Activated CD8-positive, alpha-beta memory T cell treated with anti-CD3 and anti-CD28 coated beads, Interleukin-2, amount 10 ng/mL, durations not matched to agents 7 days and 5 days (primary cell): Measurements from ENCODE around the gene LZTR1. TPM values are rescaled to one million over a fixed set of nuclear protein-coding genes. Genes with fewer than 3 reads are reported as not detected.
"Not testable (repeated sequence)": the region's sequence is repeated elsewhere in the genome, so short reads cannot be mapped to it uniquely, and the experiment has no call there.

Experiments
- ATAC-seq: fragments of 150-1000 bp; cut with Tn5 transposase; one replicate; pipeline ENCODE4 v1.10.0; 2021; ENCODE audit warnings: moderate library complexity
- CTCF ChIA-PET: fragments of 350-600 bp; sonication (Branson Sonifier 250); formaldehyde crosslinking; loops from one replicate; lab custom pipeline; 2021; ENCODE audit warnings: antibody characterized with exemption; lab: Charles Lee
- DNase-seq: peaks from one replicate; pipeline ENCODE4 v3.0.0-alpha.2; 2020
- H3K27ac Mint-ChIP-seq: one replicate; pipeline ENCODE4 v1.8.0; 2021; ENCODE audit warnings: mild to moderate bottlenecking, mixed read lengths
- H3K27me3 Mint-ChIP-seq: one replicate; pipeline ENCODE4 v1.8.0; 2021; ENCODE audit warnings: mixed read lengths
- H3K36me3 Mint-ChIP-seq: one replicate; pipeline ENCODE4 v1.8.0; 2021; ENCODE audit warnings: mild to moderate bottlenecking, mixed read lengths
- H3K4me1 Mint-ChIP-seq: one replicate; pipeline ENCODE4 v1.8.0; 2021; ENCODE audit warnings: mixed read lengths
- H3K4me3 Mint-ChIP-seq: one replicate; pipeline ENCODE4 v1.8.0; 2021; ENCODE audit warnings: mild to moderate bottlenecking, moderate library complexity, mixed read lengths
- H3K9me3 Mint-ChIP-seq: one replicate; pipeline ENCODE4 v1.8.0; 2022; ENCODE audit warnings: low read depth, mixed read lengths
- total RNA-seq, 2 experiments: library from RNA; stranded (reverse); gene quantifications; one replicate each; pipeline ENCODE4 v1.2.3, GENCODE V29; 2021

Gene LZTR1
- total RNA-seq, 2 experiments from 2014 or later: 69.3 to 78.0 TPM

GRCh38 chr22:21030032-21030431 lies 47.9 kb downstream of the LZTR1 start:
- H3K4me3 Mint-ChIP-seq: no peak overlapping the region
- no peak for ATAC-seq
- DNase-seq: no peak
- peaks cover 2% of the 10 kb centered on the region for H3K36me3 Mint-ChIP-seq
- no peak overlapping the region for H3K27ac Mint-ChIP-seq
- peaks cover 27% of the 10 kb centered on the region for H3K4me1 Mint-ChIP-seq
- peaks cover 29% of the 10 kb centered on the region for H3K27me3 Mint-ChIP-seq
- no peaks in the 10 kb centered on the region for H3K9me3 Mint-ChIP-seq
- CTCF ChIA-PET: no interaction called here

GRCh38 chr22:21030621-21031544 lies 48.8 kb downstream of the LZTR1 start:
- H3K9me3 Mint-ChIP-seq: no peaks in the 10 kb centered on the region
- DNase-seq (no peak), ATAC-seq (no peak)
- CTCF ChIA-PET: no interaction called here
- no peak overlapping the region for H3K4me3 Mint-ChIP-seq
- no peaks in the 10 kb centered on the region for H3K36me3 Mint-ChIP-seq
- no peak overlapping the region for H3K27ac Mint-ChIP-seq
- H3K27me3 Mint-ChIP-seq: peaks cover 36% of the 10 kb centered on the region
- peaks cover 18% of the 10 kb centered on the region for H3K4me1 Mint-ChIP-seq

GRCh38 chr22:21031545-21032036 lies 49.5 kb downstream of the LZTR1 start:
- H3K36me3 Mint-ChIP-seq: no peaks in the 10 kb centered on the region

GRCh38 chr22:21032037-21032867 lies 50.2 kb downstream of the LZTR1 start, which contains the start of gene SLC7A4:
Gene SLC7A4 (minus strand): TSS chr22:21032561. CDS start chr22:21031812, 749 bp downstream.
- ATAC-seq: peak; percentile 54

More at GRCh38 chr22:21031545-21032036, 49.5 kb downstream of the LZTR1 start:
- no peaks in the 10 kb centered on the region for H3K9me3 Mint-ChIP-seq
- DNase-seq (no peak), ATAC-seq (no peak)
- H3K4me1 Mint-ChIP-seq: peaks cover 15% of the 10 kb centered on the region
- H3K27ac Mint-ChIP-seq: no peak overlapping the region
- H3K27me3 Mint-ChIP-seq: peaks cover 39% of the 10 kb centered on the region
- CTCF ChIA-PET: no interaction called here
- no peak overlapping the region for H3K4me3 Mint-ChIP-seq

DNA sequence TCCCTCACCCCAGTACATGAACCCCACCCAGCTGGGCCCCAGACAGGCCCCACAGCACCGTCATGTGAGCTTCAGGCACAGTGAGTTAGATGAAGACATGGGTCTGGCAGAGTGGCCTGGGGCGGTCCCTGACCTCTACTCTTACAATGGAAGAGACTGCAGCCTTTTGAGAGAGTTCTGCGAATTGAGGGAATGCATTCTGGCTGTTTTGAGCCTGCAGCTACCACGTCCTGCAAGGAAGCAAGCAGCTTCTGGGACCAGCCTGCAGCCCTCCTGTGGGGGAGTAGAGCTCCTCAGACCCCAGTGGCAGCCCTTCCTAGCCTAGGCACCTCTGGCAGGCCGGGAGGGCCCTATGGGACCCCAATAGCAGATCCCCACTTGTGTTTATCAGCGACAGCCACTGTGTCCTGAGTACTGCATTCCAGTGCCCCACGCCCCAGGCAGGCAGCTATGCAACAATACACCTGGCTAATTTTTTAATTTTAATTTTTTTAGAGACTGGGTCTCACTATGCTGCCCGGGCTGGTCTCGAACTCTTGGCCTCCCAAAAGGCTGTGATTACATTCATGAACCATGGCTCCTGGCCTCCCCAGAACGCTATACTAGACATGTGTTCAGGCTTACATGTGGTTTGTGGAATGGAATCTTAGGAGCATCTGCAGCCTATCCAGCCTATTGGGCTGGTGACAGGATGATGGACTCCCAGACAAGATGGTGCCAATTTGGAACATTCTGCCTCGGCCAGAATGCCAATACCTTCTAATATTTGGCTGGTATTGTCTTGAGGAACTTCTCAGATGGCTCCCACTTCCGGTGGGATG lies 51.0 kb downstream of the LZTR1 start:
- H3K9me3 Mint-ChIP-seq: no peaks in the 10 kb centered on the region
- ATAC-seq (no peak), DNase-seq (no peak)
- CTCF ChIA-PET: no interaction called here
- H3K4me1 Mint-ChIP-seq: peaks cover 15% of the 10 kb centered on the region
- no peak overlapping the region for H3K27ac Mint-ChIP-seq
- H3K36me3 Mint-ChIP-seq: no peaks in the 10 kb centered on the region
- no peak overlapping the region for H3K4me3 Mint-ChIP-seq
- peaks cover 43% of the 10 kb centered on the region for H3K27me3 Mint-ChIP-seq

More at GRCh38 chr22:21032037-21032867, 50.2 kb downstream of the LZTR1 start, which contains the start of gene SLC7A4:
- H3K4me1 Mint-ChIP-seq: peaks cover 15% of the 10 kb centered on the region
- no peak for DNase-seq
- no peak within 1 kb of the TSS for H3K27ac Mint-ChIP-seq
- CTCF ChIA-PET: no interaction called here
- peaks cover 39% of the 10 kb centered on the region for H3K27me3 Mint-ChIP-seq
- H3K36me3 Mint-ChIP-seq: no peaks in the 10 kb centered on the region
- peak within 1 kb of the TSS; percentile 30 for H3K4me3 Mint-ChIP-seq
- H3K9me3 Mint-ChIP-seq: no peaks in the 10 kb centered on the region

DNA sequence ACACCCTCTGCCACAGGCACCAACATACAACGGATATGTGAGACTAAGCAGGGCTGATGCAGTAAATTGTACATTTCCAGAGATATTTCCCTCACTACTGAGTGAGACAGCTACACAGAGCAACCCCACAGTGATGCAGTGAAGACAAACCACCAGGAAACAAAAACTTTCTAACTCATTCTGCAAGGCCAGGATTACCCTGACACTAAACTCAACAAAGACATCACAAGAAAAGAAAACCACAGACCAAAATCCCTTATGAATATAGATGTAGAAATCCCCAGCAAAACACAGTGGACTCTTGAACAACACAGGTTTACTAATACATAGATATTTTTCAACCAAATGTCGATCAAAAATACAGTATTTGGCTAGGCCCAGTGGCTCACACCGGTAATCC lies 51.8 kb downstream of the LZTR1 start:
- H3K27ac Mint-ChIP-seq: no peak overlapping the region
- ATAC-seq (peak; percentile 46), DNase-seq (no peak)
- H3K4me1 Mint-ChIP-seq: peaks cover 15% of the 10 kb centered on the region
- CTCF ChIA-PET: no interaction called here
- H3K9me3 Mint-ChIP-seq: no peaks in the 10 kb centered on the region
- no peak overlapping the region for H3K4me3 Mint-ChIP-seq
- H3K27me3 Mint-ChIP-seq: peaks cover 47% of the 10 kb centered on the region
- H3K36me3 Mint-ChIP-seq: no peaks in the 10 kb centered on the region

DNA sequence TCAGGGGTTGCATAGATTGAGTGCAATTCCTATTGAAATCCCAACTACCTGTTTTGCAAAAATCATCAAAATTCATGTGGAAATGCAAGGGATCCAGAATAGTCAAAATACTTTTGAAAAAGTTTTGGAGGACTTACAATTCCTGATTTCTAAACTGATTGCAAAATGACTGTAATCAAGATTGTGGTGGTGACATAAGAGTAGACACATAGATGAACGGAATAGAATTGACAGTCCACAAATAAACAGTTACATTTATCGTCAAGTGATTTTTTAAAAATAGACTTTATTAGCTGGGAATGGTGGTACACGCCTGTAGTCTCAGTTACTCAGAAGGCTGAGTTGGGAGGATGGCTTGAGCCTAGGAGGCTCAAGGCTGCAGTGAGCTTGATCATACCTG lies 52.9 kb downstream of the LZTR1 start:
- Mint-ChIP-seq H3K9me3 (no peaks in the 10 kb centered on the region), H3K27ac (no peak overlapping the region), H3K4me1 (peaks cover 15% of the 10 kb centered on the region), H3K4me3 (no peak overlapping the region), H3K36me3 (no peaks in the 10 kb centered on the region), H3K27me3 (peaks cover 50% of the 10 kb centered on the region)
- no peak for ATAC-seq
- CTCF ChIA-PET: no interaction called here
- no peak for DNase-seq

GRCh38 chr22:21038405-21038804 lies 56.3 kb downstream of the LZTR1 start:
- no peak overlapping the region for H3K4me3 Mint-ChIP-seq
- H3K9me3 Mint-ChIP-seq: no peaks in the 10 kb centered on the region
- no peak for DNase-seq
- peaks cover 42% of the 10 kb centered on the region for H3K27me3 Mint-ChIP-seq
- H3K36me3 Mint-ChIP-seq: no peaks in the 10 kb centered on the region
- CTCF ChIA-PET: no interaction called here
- no peak for ATAC-seq
- H3K4me1 Mint-ChIP-seq: peaks cover 9% of the 10 kb centered on the region
- no peak overlapping the region for H3K27ac Mint-ChIP-seq

- H3K9me3 Mint-ChIP-seq, ATAC-seq, H3K27ac Mint-ChIP-seq, CTCF ChIA-PET, H3K4me1 Mint-ChIP-seq, H3K36me3 Mint-ChIP-seq, DNase-seq, H3K4me3 Mint-ChIP-seq: not testable (repeated sequence)
- H3K27me3 Mint-ChIP-seq: peaks cover 43% of the 10 kb centered on the region
These were observed 57.1 kb downstream of the LZTR1 start for GRCh38 chr22:21039158-21039557.

- DNase-seq (no peak), ATAC-seq (no peak)
- Mint-ChIP-seq H3K4me3 (no peak overlapping the region), H3K36me3 (no peaks in the 10 kb centered on the region), H3K9me3 (no peaks in the 10 kb centered on the region), H3K27me3 (peaks cover 48% of the 10 kb centered on the region), H3K4me1 (peaks cover 22% of the 10 kb centered on the region), H3K27ac (no peak overlapping the region)
- CTCF ChIA-PET: interaction anchor here (0.8 kb wide), 1 partner anchor 21 kb away, joined by 3 read pairs; no protein-coding TSS in a partner anchor
These were observed 59.8 kb downstream of the LZTR1 start for GRCh38 chr22:21041937-21042336.

DNA sequence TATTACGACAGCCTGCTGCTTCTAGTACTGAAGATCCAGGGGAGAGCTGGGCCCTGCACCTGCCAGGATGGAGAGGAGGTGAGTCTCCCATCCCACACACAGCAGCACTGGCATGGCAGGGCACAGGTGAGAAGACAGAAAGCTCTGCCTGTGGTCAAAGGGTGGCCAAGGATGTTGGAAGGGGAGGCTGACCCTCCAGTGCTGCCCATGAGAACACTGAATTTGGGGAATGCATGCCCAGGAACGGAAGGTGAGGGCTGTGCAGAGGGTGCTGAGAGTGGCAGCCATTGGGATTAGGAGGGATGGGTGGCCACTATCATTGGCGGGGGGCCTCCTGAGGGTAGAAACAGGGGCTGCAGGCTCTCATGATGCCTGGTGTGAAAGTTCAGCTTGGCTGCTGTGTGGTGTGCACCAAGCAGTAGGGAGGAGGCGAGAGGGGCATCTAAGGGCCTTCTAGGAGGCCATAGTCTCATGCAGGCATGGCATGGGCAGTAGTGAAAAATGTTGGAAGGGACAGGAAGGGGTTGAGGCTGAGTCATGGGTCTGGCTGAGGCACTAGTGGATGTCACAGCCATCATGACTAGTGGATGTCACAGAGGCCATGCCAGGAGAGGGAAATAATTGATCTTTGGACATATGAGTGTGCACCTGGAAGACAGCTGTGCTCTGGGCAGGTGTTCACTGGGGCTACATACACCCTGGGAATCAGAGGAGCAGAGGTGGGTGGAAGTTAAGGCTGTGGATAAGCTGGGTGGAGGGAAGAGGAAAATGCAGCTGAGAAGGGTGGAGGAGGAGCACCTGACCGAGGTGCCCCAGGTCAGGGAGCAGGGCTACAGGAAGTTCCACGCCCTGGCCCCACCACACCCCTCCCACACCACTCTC lies 61.1 kb downstream of the LZTR1 start:
- Mint-ChIP-seq H3K27me3 (peaks cover 44% of the 10 kb centered on the region), H3K27ac (no peak overlapping the region), H3K4me3 (no peak overlapping the region), H3K36me3 (no peaks in the 10 kb centered on the region), H3K4me1 (peaks cover 22% of the 10 kb centered on the region), H3K9me3 (no peaks in the 10 kb centered on the region)
- ATAC-seq (no peak), DNase-seq (no peak)
- CTCF ChIA-PET: interaction anchor here (0.8 to 1.6 kb wide), 2 partner anchors 22 to 60 kb away, joined by 3 to 5 read pairs; no protein-coding TSS in a partner anchor
